ENCODE results near the gene ZDHHC1.

DNA sequence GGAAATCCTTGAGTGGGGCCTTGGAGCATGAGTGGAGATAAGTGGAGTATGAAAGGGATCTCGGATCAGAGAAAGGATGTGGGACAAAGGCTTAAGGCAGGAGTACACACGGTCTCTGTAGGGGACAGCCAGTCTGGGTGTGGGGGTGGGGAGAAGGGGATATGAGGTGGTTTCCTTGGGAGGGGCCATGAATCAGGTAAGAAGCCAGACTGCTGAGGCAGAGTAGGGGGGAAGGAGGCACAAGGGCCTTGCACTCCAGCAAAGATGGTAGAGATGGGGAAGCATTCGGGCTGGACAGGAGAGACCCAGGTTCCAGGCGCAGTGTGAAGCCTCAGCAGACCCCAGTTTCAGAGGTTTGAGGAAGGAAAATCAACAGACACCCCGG, 16.2 kb upstream of the ZDHHC1 start:
- TF ChIP-seq EP300 (IDR thresholded peaks at IDR 0.05; ENCODE audit: borderline replicate concordance in 1 of 2, low read depth in 1 of 2, low read length in 1 of 2) = no peak
- TF ChIP-seq, protein P1, sequence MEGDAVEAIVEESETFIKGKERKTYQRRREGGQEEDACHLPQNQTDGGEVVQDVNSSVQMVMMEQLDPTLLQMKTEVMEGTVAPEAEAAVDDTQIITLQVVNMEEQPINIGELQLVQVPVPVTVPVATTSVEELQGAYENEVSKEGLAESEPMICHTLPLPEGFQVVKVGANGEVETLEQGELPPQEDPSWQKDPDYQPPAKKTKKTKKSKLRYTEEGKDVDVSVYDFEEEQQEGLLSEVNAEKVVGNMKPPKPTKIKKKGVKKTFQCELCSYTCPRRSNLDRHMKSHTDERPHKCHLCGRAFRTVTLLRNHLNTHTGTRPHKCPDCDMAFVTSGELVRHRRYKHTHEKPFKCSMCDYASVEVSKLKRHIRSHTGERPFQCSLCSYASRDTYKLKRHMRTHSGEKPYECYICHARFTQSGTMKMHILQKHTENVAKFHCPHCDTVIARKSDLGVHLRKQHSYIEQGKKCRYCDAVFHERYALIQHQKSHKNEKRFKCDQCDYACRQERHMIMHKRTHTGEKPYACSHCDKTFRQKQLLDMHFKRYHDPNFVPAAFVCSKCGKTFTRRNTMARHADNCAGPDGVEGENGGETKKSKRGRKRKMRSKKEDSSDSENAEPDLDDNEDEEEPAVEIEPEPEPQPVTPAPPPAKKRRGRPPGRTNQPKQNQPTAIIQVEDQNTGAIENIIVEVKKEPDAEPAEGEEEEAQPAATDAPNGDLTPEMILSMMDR (IDR thresholded peaks at IDR 0.05) = no peak
